ENCODE measurements around the gene PDE6C.

PDE6C gene

GRCh38 chr10:93612311-93612710 is at the start of gene PDE6C:
TSS of gene PDE6C (plus strand) at chr10:93612537. CDS start at chr10:93612726, 189 bp downstream.
- DNase-seq (ENCODE audit: low read depth) = no peak

- DNase-seq (ENCODE audit: low read depth) = no peak
Measured at GRCh38 chr10:93565446-93565845, 46.9 kb upstream of the PDE6C start.

GRCh38 chr10:93566435-93567276 is 45.7 kb upstream of the PDE6C start, which contains the start of gene FFAR4:
TSS of gene FFAR4 (plus strand) at chr10:93566665. CDS start at chr10:93566721, 56 bp downstream.
- no peak for DNase-seq (ENCODE audit: low read depth)

- DNase-seq (ENCODE audit: low read depth) = no peak
Measured at GRCh38 chr10:93567277-93568104, 44.8 kb upstream of the PDE6C start.

- no peak for DNase-seq (ENCODE audit: low read depth)
Measured at GRCh38 chr10:93568105-93568390, 44.3 kb upstream of the PDE6C start.

GRCh38 chr10:93570383-93570782 is 42.0 kb upstream of the PDE6C start:
- DNase-seq (ENCODE audit: low read depth) = no peak

GRCh38 chr10:93572606-93573005 is 39.7 kb upstream of the PDE6C start:
- no peak for DNase-seq (ENCODE audit: low read depth)

- no peak for DNase-seq (ENCODE audit: low read depth)
Measured at GRCh38 chr10:93573051-93573909, 39.1 kb upstream of the PDE6C start.

GRCh38 chr10:93573924-93574323 is 38.4 kb upstream of the PDE6C start:
- no peak for DNase-seq (ENCODE audit: low read depth)

- no peak for DNase-seq (ENCODE audit: low read depth)
Measured at GRCh38 chr10:93576888-93577287, 35.4 kb upstream of the PDE6C start.

GRCh38 chr10:93577565-93577964 is 34.8 kb upstream of the PDE6C start:
- no peak for DNase-seq (ENCODE audit: low read depth)

- no peak for DNase-seq (ENCODE audit: low read depth)
Measured at GRCh38 chr10:93579089-93579488, 33.2 kb upstream of the PDE6C start.

GRCh38 chr10:93579985-93580711 is 32.2 kb upstream of the PDE6C start:
- no peak for DNase-seq (ENCODE audit: low read depth)

- no peak for DNase-seq (ENCODE audit: low read depth)
Measured at GRCh38 chr10:93580828-93581227, 31.5 kb upstream of the PDE6C start.

- DNase-seq (ENCODE audit: low read depth) = no peak
Measured at GRCh38 chr10:93584445-93584844, 27.9 kb upstream of the PDE6C start.

GRCh38 chr10:93589648-93590562 is 22.4 kb upstream of the PDE6C start:
- no peak for DNase-seq (ENCODE audit: low read depth)

- no peak for DNase-seq (ENCODE audit: low read depth)
Measured at GRCh38 chr10:93590638-93591037, 21.7 kb upstream of the PDE6C start.

GRCh38 chr10:93591065-93591808 is 21.1 kb upstream of the PDE6C start:
- DNase-seq (ENCODE audit: low read depth) = no peak

GRCh38 chr10:93593254-93593653 is 19.1 kb upstream of the PDE6C start:
- DNase-seq (ENCODE audit: low read depth) = no peak

- DNase-seq (ENCODE audit: low read depth) = no peak
Measured at GRCh38 chr10:93593749-93594148, 18.6 kb upstream of the PDE6C start.
